Measurements from ENCODE around the gene CCL16.

- TF ChIP-seq CTCF (IDR thresholded peaks at IDR 0.05; ENCODE audit: borderline replicate concordance, extremely low read depth, low read length, poor library complexity, severe bottlenecking) (no peak), EZH2 (IDR thresholded peaks at IDR 0.05; ENCODE audit: borderline replicate concordance, low read depth, low read length, severe bottlenecking) (no peak)
Observed at GRCh38 chr17:36019423-36019822, 38.1 kb upstream of the CCL16 start.

All from DND-41 (cell line).